ENCODE results near the gene CKS2. TPM values are rescaled to one million over a fixed set of nuclear protein-coding genes. Genes with fewer than 3 reads are reported as not detected.
A peak's percentile ranks its signal among the peaks of the same experiment; 100 is the strongest.

CKS2 gene
- total and polyA plus RNA-seq, 2 of the 8 experiments (the other 6 are each of a cell fraction or from before 2014, with no cell fraction given) = 337 to 689 TPM

DNA sequence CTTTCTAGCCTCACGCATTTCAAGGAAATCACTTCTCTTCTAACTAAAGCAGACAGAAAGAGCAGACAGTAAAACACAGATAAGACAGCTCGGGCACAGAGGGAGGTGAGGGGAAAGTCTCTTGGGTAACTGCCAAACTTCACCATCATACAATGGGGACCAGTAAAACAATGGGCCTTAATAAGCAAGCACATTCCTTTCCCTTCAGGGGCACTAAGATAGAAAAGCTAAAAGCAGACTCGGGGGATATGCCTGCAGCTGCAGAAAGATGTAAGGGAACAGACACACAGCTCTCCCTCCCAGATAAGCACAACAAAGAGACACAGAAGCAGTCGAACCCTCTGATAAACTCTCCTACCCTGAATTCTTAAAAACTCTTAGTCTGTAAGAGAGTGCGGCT lies 15.6 kb upstream of the CKS2 start:
- no peaks in the 10 kb centered on the region for H4K20me1 ChIP-seq (replicated peaks in 1 of 2; ENCODE audit: control insufficient read depth in 1 of 2, insufficient read depth in 2 of 2, low read length in 2 of 2)
- no peak overlapping the region for H2BK20ac ChIP-seq (ENCODE audit: low read length)
- 56% methylated on average over 5 of the region's 5 CpGs; no CpG with 5 or more reads in 1 of the 2 experiments for WGBS, 2 experiments (ENCODE audit: extremely low coverage in 1 of 2, insufficient coverage in 1 of 2, insufficient read length in 1 of 2, insufficient replicate concordance in 2 of 2, low coverage in 1 of 2, low lambda C conversion rate in 2 of 2, missing lambda C conversion rate in 1 of 2)
- peaks cover 9 to 11% of the 10 kb centered on the region in 2 experiments; a peak in 3 of 4 replicates for H3K9me3 ChIP-seq (ENCODE audit: insufficient read depth in 2 of 2, low read depth in 1 of 2, low read length in 1 of 2)
- H3K36me3 ChIP-seq (ENCODE audit: control insufficient read depth in 2 of 4, insufficient read depth in 4 of 4, low read length in 3 of 4) = peaks cover 0 to 3% (median 0%) of the 10 kb centered on the region in 4 experiments; a peak in 1 of 8 replicates
- no peak overlapping the region for H3K14ac ChIP-seq (ENCODE audit: insufficient read length)
- H2BK5ac ChIP-seq (ENCODE audit: low read depth, low read length) = no peak overlapping the region
- no peak overlapping the region for H3K56ac ChIP-seq (replicated peaks; ENCODE audit: insufficient read length, low read depth, low read length)
- FAIRE-seq = no peak
- H3K4me1 ChIP-seq (replicated peaks in 1 of 4; ENCODE audit: control insufficient read depth in 3 of 4, insufficient read depth in 4 of 4, low read length in 3 of 4) = no peaks in the 10 kb centered on the region; a peak in 2 of 7 replicates
- no peak overlapping the region for H3K27ac ChIP-seq (ENCODE audit: low read depth, low read length)
- no peak overlapping the region for H4K8ac ChIP-seq (ENCODE audit: extremely low read depth, insufficient read depth, low read length)
- H3K9ac ChIP-seq (replicated peaks in 1 of 4; ENCODE audit: extremely low read depth in 1 of 4, low read depth in 3 of 4, low read length in 3 of 4) = no peak overlapping the region
- no peak overlapping the region for H2BK120ac ChIP-seq (replicated peaks; ENCODE audit: low read depth, low read length)
- H3K23ac ChIP-seq (ENCODE audit: insufficient read length) = no peak overlapping the region
- CTCF ChIA-PET (ENCODE audit: partially characterized antibody) = no interaction called here
- H3K79me2 ChIP-seq (ENCODE audit: control insufficient read depth in 1 of 2, insufficient read depth in 2 of 2, low read length in 2 of 2) = no peaks in the 10 kb centered on the region
- no peak overlapping the region for H2BK15ac ChIP-seq (ENCODE audit: low read length)
- H3K18ac ChIP-seq (ENCODE audit: extremely low read depth, low read length) = no peak overlapping the region
- H3K27me3 ChIP-seq (replicated peaks in 1 of 4; ENCODE audit: control insufficient read depth in 3 of 4, extremely low read depth in 1 of 4, insufficient read depth in 3 of 4, low read length in 3 of 4) = no peaks in the 10 kb centered on the region
- H3K79me1 ChIP-seq (ENCODE audit: low read depth, low read length) = no peaks in the 10 kb centered on the region
- DNase-seq (ENCODE audit: low read depth in 1 of 2, low spot score in 2 of 2) = no peak
- H4K91ac ChIP-seq (replicated peaks; ENCODE audit: insufficient read length, low read length) = no peak overlapping the region
- H3K4me3 ChIP-seq (ENCODE audit: extremely low read depth in 1 of 4, insufficient read depth in 2 of 4, low read depth in 3 of 4, low read length in 4 of 4) = peak overlapping the region in 1 of 4 experiments; percentile 20; a peak in 1 of 8 replicates
- no peak overlapping the region for H2BK12ac ChIP-seq (ENCODE audit: low read depth, low read length)
- POLR2A ChIA-PET (ENCODE audit: partially characterized antibody) = interaction anchor here (0.7 to 1.8 kb wide), 2 partner anchors 15 to 23 kb away, joined by 3 to 13 read pairs; no protein-coding TSS in a partner anchor
- H2AK5ac ChIP-seq (ENCODE audit: low read depth, low read length) = no peak overlapping the region
- no peak overlapping the region for H3K4ac ChIP-seq (replicated peaks; ENCODE audit: insufficient read length, low read depth, low read length)
- no peak overlapping the region; a peak in 1 of 4 replicates for H3K4me2 ChIP-seq (ENCODE audit: insufficient read depth in 1 of 2, low read depth in 2 of 2, low read length in 2 of 2)
- H3K23me2 ChIP-seq (ENCODE audit: low read depth, low read length) = no peaks in the 10 kb centered on the region
- H4K5ac ChIP-seq (ENCODE audit: insufficient read length, low read depth, low read length) = no peak overlapping the region
- no peak overlapping the region for H2AFZ ChIP-seq (ENCODE audit: low read length)
- TF ChIP-seq SP2 (IDR thresholded peaks at IDR 0.05; ENCODE audit: low read length) (no peak), POLR2AphosphoS5 (IDR thresholded peaks at IDR 0.05; ENCODE audit: low read depth, low read length) (no peak), TEAD4 (IDR thresholded peaks at IDR 0.05; ENCODE audit: low read depth, low read length) (peak; percentile 69), CBX8 (IDR thresholded peaks at IDR 0.05; ENCODE audit: borderline replicate concordance, low read depth, low read length) (no peak)
- TF ChIP-seq, protein P1, sequence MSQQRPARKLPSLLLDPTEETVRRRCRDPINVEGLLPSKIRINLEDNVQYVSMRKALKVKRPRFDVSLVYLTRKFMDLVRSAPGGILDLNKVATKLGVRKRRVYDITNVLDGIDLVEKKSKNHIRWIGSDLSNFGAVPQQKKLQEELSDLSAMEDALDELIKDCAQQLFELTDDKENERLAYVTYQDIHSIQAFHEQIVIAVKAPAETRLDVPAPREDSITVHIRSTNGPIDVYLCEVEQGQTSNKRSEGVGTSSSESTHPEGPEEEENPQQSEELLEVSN (IDR thresholded peaks at IDR 0.05) = no peak

Measured in H1 (cell line).